Measurements from ENCODE around the gene FRMD4A. TPM values are rescaled to one million over a fixed set of nuclear protein-coding genes. Genes with fewer than 3 reads are reported as not detected.

Gene FRMD4A
- total RNA-seq, 2 experiments from 2014 or later: 0.17 TPM; not detected in 1

- Histone ChIP-seq H3K4me1 (ENCODE audit: insufficient read depth, low read length, poor library complexity, severe bottlenecking) (no peaks in the 10 kb centered on the region), H3K27ac (ENCODE audit: low read depth, low read length, poor library complexity, severe bottlenecking) (no peak overlapping the region), H3K9me3 (ENCODE audit: low read length) (no peaks in the 10 kb centered on the region), H3K36me3 (ENCODE audit: insufficient read depth, low read length) (peaks cover 31% of the 10 kb centered on the region), H3K4me3 (ENCODE audit: low read depth, low read length, poor library complexity, severe bottlenecking) (no peak overlapping the region), H3K4me2 (ENCODE audit: low read length) (no peak overlapping the region), H3K9me2 (ENCODE audit: insufficient read depth, low read length) (no peaks in the 10 kb centered on the region), H4K20me1 (ENCODE audit: insufficient read depth, low read length) (no peaks in the 10 kb centered on the region), H2AFZ (ENCODE audit: low read length) (no peak overlapping the region), H3K79me2 (ENCODE audit: insufficient read depth, low read depth, low read length) (no peaks in the 10 kb centered on the region)
- no peak for TF ChIP-seq CTCF (conservative IDR thresholded peaks at IDR 0.05; ENCODE audit: low read length)
- TF ChIP-seq EZH2phosphoT487 (IDR thresholded peaks at IDR 0.05; ENCODE audit: borderline replicate concordance, low read depth, low read length): no peak
- DNase-seq (ENCODE audit: low spot score): no peak
- CTCF ChIA-PET (ENCODE audit: unreplicated experiment): interaction anchor here (0.6 kb wide), 1 partner anchor 10 kb away, joined by 4 read pairs; no protein-coding TSS in a partner anchor
- BruUV-seq (replicated peaks): no TSS peak
- POLR2A ChIA-PET: interaction anchor here (0.9 kb wide), 1 partner anchor 37 kb away, joined by 3 read pairs; no protein-coding TSS in a partner anchor
- intact Hi-C loops (cut with micrococcal nuclease; ENCODE audit: unreplicated experiment): no loop called here
Observed at GRCh38 chr10:13617116-13617515, 713.6 kb downstream of the FRMD4A start.

GRCh38 chr10:13615650-13616300 lies 714.9 kb downstream of the FRMD4A start:
- TF ChIP-seq EZH2phosphoT487 (IDR thresholded peaks at IDR 0.05; ENCODE audit: borderline replicate concordance, low read depth, low read length): no peak
- TF ChIP-seq CTCF (conservative IDR thresholded peaks at IDR 0.05; ENCODE audit: low read length): no peak
- Histone ChIP-seq H3K4me1 (ENCODE audit: insufficient read depth, low read length, poor library complexity, severe bottlenecking) (no peaks in the 10 kb centered on the region), H3K9me3 (ENCODE audit: low read length) (no peaks in the 10 kb centered on the region), H2AFZ (ENCODE audit: low read length) (no peak overlapping the region), H3K36me3 (ENCODE audit: insufficient read depth, low read length) (peaks cover 38% of the 10 kb centered on the region), H3K9me2 (ENCODE audit: insufficient read depth, low read length) (no peaks in the 10 kb centered on the region), H3K4me2 (ENCODE audit: low read length) (no peak overlapping the region), H3K27ac (ENCODE audit: low read depth, low read length, poor library complexity, severe bottlenecking) (no peak overlapping the region), H3K4me3 (ENCODE audit: low read depth, low read length, poor library complexity, severe bottlenecking) (no peak overlapping the region), H3K79me2 (ENCODE audit: insufficient read depth, low read depth, low read length) (no peaks in the 10 kb centered on the region), H4K20me1 (ENCODE audit: insufficient read depth, low read length) (no peaks in the 10 kb centered on the region)
- CTCF ChIA-PET (ENCODE audit: unreplicated experiment): no interaction called here
- no peak for DNase-seq (ENCODE audit: low spot score)
- no TSS peak for BruUV-seq (replicated peaks)
- POLR2A ChIA-PET: interaction anchor here (0.6 to 0.7 kb wide), 3 partner anchors 11 to 165 kb away, joined by 3 read pairs; no protein-coding TSS in a partner anchor
- intact Hi-C loops (cut with micrococcal nuclease; ENCODE audit: unreplicated experiment): no loop called here
